ENCODE measurements around the gene SYNE1. TPM values are rescaled to one million over a fixed set of nuclear protein-coding genes. Genes with fewer than 3 reads are reported as not detected.

Gene SYNE1
- total RNA-seq, 1 donor from 2014 or later, result 288 TPM

- no peak for DNase-seq (ENCODE audit: low spot score)
Measured at GRCh38 chr6:152184917-152185574, 452.1 kb downstream of the SYNE1 start.

- no peak for DNase-seq (ENCODE audit: low spot score)
Measured at GRCh38 chr6:152184573-152184916, 452.6 kb downstream of the SYNE1 start.

- DNase-seq (ENCODE audit: low spot score), result no peak
Measured at GRCh38 chr6:152180601-152181000, 456.6 kb downstream of the SYNE1 start.

DNA sequence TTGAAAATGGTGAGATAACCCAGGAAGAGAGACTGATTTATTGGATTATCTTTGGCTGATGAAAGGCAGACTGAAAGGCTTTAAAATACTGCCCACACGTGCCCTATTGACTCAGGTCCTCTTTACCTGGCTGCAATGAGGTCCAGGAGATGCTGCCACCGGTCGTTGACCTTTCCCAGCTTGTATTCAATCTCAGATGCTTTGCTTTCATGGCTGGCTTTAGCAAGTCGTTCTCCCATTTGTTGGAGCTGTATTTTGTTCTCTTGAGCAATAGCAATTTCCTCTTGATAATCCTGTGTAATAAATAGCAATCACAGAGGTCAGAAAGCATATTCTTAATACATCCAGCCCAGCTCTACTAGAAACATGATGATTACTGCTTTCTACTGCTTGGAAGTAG is 460.9 kb downstream of the SYNE1 start:
- no peak for DNase-seq (ENCODE audit: low spot score)

DNA sequence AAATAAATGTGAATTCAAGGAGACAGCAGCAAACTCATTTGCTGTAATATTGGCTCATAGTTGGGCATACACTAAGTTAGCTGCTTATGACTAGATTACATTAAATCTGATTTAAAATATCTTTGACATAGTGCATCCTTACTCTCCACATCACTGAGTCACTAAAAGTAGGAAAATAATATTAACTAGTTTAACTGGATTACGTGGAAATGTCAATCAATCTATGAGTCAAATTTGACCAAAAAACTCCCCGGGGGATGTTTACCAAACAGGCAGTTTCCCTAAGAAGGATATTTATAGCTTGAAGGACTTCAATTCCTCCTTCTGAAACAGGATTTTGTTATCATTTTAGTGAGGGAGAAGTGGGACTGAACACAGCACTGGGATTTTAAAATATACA is 463.2 kb downstream of the SYNE1 start:
- DNase-seq (ENCODE audit: low spot score), result no peak

DNA sequence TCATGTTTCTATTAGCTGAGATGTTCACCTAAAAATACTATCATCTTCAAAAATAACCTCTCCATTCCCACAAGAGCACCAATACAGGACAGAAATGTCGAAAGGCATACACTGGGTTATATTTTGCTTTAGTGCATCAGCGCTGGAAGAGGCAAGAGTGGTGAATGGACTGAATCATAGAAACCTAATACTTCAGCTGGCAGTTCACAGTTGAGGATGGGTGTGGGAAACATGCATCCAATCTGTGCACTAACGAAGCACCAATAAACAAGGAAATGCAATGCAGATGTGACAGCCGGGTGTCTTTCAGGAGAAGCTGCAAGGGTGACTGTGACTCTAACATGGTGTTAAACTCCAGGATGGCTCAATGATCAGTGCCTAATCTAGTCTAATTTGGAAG is 463.8 kb downstream of the SYNE1 start:
- no peak for DNase-seq (ENCODE audit: low spot score)

- DNase-seq (ENCODE audit: low spot score), result no peak
Measured at GRCh38 chr6:152170702-152171667, 466.2 kb downstream of the SYNE1 start.

GRCh38 chr6:152170313-152170701 is 466.9 kb downstream of the SYNE1 start:
- no peak for DNase-seq (ENCODE audit: low spot score)

DNA sequence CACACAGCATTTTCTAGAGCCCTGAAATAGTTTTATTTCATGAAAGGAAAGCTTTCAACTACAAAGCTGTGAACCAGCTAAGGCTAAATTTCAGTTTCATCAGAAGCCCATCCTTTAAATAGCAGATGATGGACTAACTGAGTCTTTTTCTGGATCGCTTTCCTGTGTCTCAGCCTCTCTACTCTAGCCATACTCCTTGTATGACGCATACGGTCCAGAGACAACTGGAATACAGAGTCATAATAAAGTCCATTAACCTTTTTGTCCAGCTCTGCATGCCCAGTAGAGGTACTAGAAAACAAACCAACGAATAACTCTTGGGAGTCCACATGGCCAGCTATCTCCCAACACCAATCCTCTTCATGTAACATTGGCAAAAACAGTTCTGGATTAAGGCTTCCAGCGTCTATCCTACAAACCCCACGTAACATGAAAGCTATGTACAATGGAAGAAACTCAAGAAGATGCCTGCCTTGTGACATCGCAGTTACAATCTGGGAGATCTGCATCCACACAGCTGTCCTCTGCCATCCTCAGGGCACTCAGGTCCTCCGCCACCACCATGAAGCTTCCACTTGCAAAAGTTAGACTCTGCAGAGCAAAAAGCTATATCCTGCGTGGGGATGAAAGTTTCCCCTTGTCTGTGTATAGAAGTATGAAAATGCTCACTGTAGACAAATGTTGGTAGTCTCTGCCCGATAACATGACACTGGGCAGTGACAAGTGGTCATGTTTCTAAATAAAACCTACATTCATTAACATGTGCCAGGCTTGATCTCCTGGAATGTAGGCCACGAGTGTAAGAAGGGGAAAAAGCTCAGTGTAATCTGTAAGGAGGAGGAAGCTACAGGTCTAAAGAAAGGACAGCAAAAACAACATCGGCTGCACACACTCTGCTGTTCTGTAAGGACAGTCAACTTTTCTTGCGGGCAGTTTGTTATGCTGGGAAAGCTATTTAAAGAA is 469.2 kb downstream of the SYNE1 start:
- no peak for DNase-seq (ENCODE audit: low spot score)

GRCh38 chr6:152166897-152167296 is 470.3 kb downstream of the SYNE1 start:
- no peak for DNase-seq (ENCODE audit: low spot score)

DNA sequence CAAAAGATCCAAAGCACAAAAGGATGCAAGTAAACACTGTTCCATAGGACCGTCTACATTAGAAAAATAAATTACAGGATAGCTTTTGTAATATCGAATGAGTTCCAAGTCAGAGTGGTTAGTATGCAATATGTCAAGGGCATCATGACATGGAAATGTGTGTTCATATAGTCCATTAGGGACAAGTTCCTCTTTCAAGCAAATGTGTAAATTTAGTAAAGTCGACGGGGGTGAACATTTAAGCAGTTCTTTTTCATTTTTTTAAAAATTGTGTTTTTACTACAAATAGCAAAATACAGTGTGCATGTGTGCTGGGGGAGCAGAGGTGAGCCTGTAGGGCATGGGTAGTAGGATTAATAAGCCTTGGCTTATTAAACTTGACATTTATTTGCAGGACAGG is 470.7 kb downstream of the SYNE1 start:
- DNase-seq (ENCODE audit: low spot score), result no peak

- no peak for DNase-seq (ENCODE audit: low spot score)
Measured at GRCh38 chr6:152164957-152165356, 472.2 kb downstream of the SYNE1 start.

DNA sequence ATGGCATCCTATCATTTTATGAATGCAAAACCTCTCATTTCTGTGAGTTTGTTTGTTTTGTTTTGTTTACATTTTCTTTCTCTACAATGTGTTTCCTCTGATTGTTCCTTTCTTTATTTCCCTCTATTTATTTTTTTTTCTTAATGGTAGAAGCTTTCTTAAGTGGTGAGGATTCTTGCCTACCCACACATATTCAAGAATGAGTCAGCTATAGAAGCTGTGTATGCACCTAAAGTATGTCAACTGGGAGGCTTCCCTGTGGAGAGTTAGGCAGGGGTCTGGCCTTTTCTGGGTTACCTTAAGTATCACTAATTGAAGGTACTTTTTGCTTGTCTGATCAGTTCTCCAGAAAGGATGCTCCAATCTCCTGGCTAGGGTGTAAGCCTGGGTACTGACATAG is 475.7 kb downstream of the SYNE1 start:
- DNase-seq (ENCODE audit: low spot score), result no peak

GRCh38 chr6:152160346-152160745 is 476.8 kb downstream of the SYNE1 start:
- DNase-seq (ENCODE audit: low spot score), result no peak

- DNase-seq (ENCODE audit: low spot score), result no peak
Measured at GRCh38 chr6:152155792-152156191, 481.4 kb downstream of the SYNE1 start.

GRCh38 chr6:152154559-152155356 is 482.4 kb downstream of the SYNE1 start:
- DNase-seq (ENCODE audit: low spot score), result no peak

DNA sequence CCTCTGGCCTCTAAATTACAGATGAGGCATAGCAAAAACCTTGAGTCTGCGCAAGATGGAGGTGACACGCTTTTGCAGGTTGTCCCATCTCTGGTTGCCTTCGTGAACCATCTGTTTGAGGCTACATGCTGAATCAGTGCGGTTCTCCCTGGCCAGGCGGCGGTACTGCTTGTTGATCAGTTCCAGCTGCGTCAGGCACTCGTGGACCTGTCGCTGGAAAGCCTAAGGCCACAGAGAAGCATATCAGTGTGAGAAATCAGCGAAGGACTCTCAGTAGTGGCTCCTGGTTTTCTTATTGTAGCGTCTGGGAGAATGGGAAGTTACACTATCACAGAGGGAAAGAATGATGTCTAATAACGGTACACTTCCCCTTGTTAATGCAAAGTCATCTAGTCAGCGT is 485.2 kb downstream of the SYNE1 start:
- no peak for DNase-seq (ENCODE audit: low spot score)

- DNase-seq (ENCODE audit: low spot score), result no peak
Measured at GRCh38 chr6:152150196-152150595, 487.0 kb downstream of the SYNE1 start.

DNA sequence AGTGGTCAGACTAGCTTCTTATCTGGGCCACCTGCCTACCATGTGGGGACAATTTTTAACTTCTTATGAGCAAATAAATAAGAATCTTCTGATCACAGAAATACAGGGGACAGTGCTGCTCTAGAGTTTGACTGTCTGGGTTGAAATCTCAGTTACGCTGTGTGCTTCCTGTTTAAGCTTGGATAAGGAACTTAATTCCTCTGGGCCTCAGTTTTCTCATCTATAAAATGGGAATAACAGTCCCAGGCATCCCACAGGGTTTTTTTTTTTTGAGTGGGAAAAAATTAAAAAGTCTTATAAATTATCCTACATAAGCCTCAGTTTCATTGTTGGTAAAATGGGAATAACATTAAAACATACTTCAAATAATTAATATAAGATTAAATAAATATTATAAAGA is 488.8 kb downstream of the SYNE1 start:
- no peak for DNase-seq (ENCODE audit: low spot score)

GRCh38 chr6:152147269-152147668 is 489.9 kb downstream of the SYNE1 start:
- DNase-seq (ENCODE audit: low spot score), result no peak

DNA sequence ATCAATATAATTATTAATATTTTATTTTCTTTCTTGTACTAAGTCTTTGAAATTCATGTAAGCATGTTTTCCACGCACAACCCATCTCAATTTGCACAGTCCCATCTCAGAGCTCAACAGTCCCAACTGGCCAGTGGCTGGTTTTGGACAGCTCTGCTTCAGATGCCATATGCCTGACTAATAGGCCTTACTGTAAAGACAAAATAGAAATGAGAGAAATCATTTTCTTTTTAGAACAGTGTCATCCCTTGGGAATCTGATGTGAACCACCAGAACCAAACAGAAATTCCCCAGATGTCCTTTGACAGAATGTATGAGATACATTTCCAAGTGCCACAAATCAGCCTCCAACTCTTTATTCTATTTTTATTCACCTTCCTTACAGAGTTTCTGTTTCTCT is 490.8 kb downstream of the SYNE1 start:
- peak; percentile 30 for DNase-seq (ENCODE audit: low spot score)
